IPS DF 19.7 (cell line): ENCODE data around the gene PDLIM7.

Source experiments
- DNase-seq: peaks from one replicate; pipeline ENCODE4 v3.0.0-alpha.2; 2013; ENCODE audit warnings: low read depth, low spot score

PDLIM7 gene

GRCh38 chr5:177456976-177457851 is 40.2 kb downstream of the PDLIM7 start:
- peak; percentile 95 for DNase-seq

- DNase-seq = no peak
Measured at GRCh38 chr5:177456591-177456964, 40.8 kb downstream of the PDLIM7 start.

GRCh38 chr5:177455661-177456590 is 41.5 kb downstream of the PDLIM7 start:
- no peak for DNase-seq

- DNase-seq = no peak
Measured at GRCh38 chr5:177455036-177455660, 42.3 kb downstream of the PDLIM7 start.

DNA sequence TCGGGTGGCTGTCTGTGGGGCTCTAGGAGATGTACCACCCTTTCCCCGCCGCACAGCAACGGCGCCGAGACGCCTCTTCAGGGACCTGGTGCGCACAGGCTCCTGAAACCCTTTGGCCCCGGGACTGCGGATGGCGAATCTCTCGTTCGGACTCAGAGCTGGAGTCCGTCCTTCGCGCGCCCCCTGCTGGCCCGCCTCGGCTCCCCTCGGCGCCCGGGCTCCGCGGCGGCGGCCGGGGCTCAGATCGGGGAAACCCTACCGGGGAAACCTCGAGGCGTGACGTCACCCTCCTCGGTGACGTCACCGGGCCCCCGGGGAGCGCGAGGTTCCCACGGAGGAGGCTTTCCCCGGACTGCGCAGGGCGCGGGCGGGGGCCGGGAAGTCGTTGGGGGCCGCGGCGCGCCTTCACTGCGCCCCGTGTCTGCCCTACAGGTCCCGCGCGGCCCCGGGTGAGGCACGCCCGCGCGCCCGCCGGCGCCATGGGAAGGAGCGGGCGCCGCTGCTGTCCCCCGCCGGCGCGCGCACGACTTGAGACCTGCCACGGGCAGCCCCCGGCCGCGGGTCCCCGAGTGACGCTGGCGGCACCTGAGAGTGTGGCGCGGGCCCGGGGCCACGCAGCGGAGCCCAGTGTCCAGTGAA is 42.9 kb downstream of the PDLIM7 start:
- DNase-seq = no peak

GRCh38 chr5:177453852-177454396 is 43.5 kb downstream of the PDLIM7 start:
- no peak for DNase-seq

DNA sequence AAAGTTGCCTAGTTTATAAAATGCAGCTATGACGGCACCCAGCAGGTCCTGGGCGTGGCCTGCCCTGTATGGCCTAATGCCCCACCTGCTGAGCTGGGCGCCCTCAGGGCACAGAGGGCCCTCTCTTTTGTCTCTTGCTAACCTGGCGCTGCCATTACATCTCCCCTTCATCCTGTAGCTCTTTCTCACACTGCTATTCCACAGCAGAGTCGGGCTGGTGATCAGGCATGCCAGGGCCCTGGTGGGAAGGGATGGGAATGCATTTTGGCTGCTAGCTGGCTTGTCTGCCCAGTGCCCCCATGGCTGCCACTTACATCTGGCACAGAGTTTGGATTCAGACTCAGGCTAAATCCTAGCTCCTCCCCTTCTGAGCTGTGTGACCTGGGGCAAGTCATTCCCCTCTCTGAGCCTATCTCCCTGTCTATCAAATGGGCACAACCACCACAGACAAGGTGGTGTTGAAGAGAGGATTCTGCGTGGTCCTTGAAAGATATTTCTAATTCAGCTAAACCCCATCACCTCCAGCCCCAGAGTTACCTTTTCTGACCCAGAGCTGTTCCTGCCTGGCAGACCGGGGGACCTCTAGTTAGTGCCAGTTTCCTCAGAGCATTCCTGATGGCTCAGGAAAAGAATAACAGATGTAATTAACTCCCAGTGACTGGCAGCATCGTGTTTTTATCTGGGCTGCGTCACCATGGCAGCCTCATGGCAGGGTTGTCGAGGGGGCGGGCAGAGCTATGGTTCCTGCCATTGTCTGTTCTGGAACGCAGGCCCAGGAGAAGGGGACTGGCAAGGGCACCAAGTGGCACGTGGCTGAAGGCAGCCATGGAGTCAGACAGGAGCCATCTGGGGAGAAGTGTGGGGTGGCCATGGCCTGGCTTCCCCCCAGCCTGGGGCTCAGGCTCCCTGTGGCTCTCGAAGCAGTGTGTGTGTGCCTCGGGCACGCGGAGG is 44.4 kb downstream of the PDLIM7 start:
- DNase-seq = no peak

GRCh38 chr5:177450667-177451424 is 46.6 kb downstream of the PDLIM7 start:
- no peak for DNase-seq

- no peak for DNase-seq
Measured at GRCh38 chr5:177449140-177450061, 48.0 kb downstream of the PDLIM7 start.

GRCh38 chr5:177448244-177448950 is 49.0 kb downstream of the PDLIM7 start:
- no peak for DNase-seq

DNA sequence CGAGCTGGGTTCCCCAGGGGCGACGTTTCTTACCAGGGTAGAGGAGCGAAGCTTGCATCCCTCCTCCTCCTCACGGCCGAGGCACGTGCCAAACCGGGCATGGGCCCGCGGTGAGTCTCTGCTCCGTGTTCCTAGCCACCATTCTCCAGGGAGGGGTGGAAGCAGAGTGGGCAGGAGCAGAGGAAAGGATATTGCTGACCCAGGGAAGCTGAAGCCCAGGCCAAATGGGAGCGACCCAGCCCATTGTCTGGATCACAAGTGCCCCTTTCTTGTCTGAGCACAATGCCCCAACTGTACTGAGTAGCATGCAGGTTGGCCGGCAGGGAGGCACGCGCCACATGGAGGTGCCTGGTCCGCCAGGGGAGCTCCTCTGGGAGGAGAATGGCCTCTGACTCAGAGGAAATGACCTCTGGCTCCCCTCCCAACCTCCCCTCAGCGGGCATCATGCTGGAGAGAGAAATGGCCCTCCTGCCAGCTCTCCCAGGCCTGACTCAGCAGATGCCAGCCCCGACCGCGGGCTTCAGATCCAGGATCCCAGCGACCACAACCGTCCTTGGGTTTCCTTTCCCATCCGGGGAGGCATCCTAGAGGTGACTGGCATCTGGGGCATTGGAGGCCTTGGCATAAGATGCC is 49.7 kb downstream of the PDLIM7 start:
- no peak for DNase-seq

- no peak for DNase-seq
Measured at GRCh38 chr5:177447066-177447610, 50.3 kb downstream of the PDLIM7 start.

DNA sequence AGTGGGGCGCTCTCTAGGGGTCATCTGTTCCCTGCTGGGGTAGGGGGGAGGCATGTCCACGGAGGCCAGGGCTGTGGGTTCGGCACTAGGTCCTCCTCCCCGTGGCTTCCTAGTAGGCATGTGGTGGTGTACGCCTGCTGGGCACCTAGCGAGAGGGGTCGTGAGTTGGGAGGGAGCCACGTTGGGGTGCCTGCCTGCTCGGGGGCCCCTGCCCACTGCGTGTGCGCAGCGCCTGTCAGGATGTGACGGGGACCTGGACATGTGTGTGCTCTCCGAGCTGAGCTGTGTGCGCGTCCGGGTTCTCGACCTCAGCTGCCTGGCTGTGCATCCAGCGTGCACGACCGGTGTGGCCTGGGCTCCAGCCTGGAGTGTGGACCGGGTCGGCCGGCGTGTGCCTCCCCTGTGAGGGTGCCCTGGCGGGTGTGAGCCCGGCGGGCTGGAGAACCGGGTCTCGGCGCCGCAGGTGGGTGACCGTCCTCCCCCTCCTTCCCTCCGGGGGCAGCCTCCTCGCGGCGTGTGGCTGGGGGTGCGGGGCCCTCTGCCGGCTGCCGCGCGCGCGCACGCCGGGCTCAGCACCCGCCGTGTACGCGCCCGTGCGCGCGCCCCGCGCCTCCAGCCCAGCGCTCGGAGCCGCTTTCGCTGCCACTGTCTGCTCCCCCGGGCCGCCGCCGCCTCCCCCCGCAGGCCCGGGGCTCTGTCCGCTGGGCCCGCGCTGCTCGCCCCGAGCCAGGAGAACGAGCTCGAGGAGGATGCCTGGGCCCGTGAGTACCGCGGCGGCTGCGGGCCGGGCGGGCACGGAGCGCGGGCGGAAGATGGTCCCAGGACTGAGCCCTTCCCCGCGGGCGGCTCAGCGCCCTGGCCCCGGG is 51.0 kb downstream of the PDLIM7 start, which contains the start of gene PRR7:
PRR7 (plus strand) TSS at position 615 of the 866 bp plus-strand sequence. CDS start 8,254 bp downstream, outside the sequence.
- no peak for DNase-seq

GRCh38 chr5:177445917-177446199 is 51.5 kb downstream of the PDLIM7 start:
- DNase-seq = no peak

DNA sequence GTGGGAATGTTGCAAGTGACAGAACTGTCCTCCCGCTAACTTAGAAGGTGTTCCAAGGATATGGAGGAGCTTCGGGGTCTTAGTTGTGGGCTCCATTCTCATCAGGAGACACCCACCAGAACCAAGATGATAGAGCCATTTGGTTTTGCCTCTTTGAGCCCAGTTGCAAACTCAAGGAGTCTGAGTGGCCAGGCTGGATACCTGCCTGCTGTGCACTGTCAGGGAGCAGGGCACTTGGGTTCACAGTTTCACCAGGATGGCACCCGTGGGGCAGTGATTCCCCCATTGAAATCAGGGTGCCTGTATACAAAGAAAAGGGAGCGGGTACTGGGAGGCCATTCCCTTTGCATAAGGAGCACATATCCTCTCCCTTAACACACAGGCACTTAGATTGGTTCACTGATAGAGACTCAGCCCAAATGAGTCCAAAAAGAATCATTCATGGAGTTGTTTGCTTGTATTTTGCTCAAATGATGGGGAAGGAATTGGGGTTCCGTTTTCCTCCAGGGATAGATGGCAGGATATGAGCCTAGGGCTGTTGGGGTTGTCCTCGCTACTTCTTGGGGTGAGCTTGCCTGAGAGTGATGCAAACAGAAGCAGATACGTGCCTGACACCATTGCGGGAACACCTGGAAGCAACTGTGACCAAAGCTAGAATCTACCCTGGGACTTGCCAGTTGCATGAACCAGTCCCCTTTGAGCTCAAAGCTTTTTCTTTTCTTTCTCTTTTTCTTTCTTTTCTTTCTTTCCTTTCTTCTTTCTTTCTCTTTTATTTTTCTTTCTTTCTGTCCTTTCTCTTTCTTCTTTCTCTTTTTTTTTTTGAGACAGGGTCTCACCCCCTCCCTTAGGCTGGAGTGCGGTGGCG is 52.1 kb downstream of the PDLIM7 start:
- no peak for DNase-seq
